Cardiac muscle cell (in vitro differentiated cells and primary cell): ENCODE measurements around the gene ICAM1. TPM values are rescaled to one million over a fixed set of nuclear protein-coding genes. Genes with fewer than 3 reads are reported as not detected.

Source experiments
- DNase-seq, 2 donors: peaks; one replicate each; pipeline versions ENCODE4 v3.0.0 to v3.0.0-alpha.2; 2010 to 2017; ENCODE audit warnings: low read depth in 1 of 2, low spot score in 1 of 2
- H3K27ac ChIP-seq: fragments of 200-600 bp; sonication (generic); 2 replicates; pipeline ENCODE4 v1.5.1; 2016
- H3K27me3 ChIP-seq: fragments of 200-600 bp; sonication (generic); 2 replicates; pipeline ENCODE4 v1.6.0; 2016; ENCODE audit warnings: control low read depth
- H3K36me3 ChIP-seq: fragments of 200-600 bp; sonication (generic); 2 replicates; pipeline ENCODE4 v1.5.1; 2016; ENCODE audit warnings: control low read depth
- H3K4me1 ChIP-seq: fragments of 200-600 bp; sonication (generic); 2 replicates; pipeline ENCODE4 v1.8.1; 2017; ENCODE audit warnings: low read depth, mild to moderate bottlenecking, mixed run types
- H3K4me3 ChIP-seq: fragments of 200-600 bp; sonication (generic); 2 replicates; pipeline ENCODE4 v1.5.1; 2016; ENCODE audit warnings: mild to moderate bottlenecking
- H3K9me3 ChIP-seq: fragments of 200-600 bp; sonication (generic); 2 replicates; pipeline ENCODE4 v1.5.1; 2017; ENCODE audit warnings: low read depth, mild to moderate bottlenecking, control low read depth
- CTCF ChIP-seq: IDR thresholded peaks from 2 replicates; pipeline ENCODE4 v1.5.1; 2012; ENCODE audit warnings: low read depth, mild to moderate bottlenecking, low read length
- polyA plus RNA-seq: library from polyadenylated mRNA; unstranded; fragments of >200 nt; fragmentation: Nextera tagmentation; extraction: Ambion mirVana; gene quantifications from 2 replicates; pipeline ENCODE4 v1.2.1, GENCODE V29; 2016
- total RNA-seq: library from RNA; depleted of rRNA; stranded (reverse); fragments of >200 nt; gene quantifications from 2 replicates; pipeline ENCODE4 v1.2.3, GENCODE V29; 2016

Gene ICAM1
- total and polyA plus RNA-seq, 2 experiments from 2014 or later: 0.57 to 0.77 TPM

GRCh38 chr19:10335352-10335985 is 64.5 kb downstream of the ICAM1 start:
- no peaks in the 10 kb centered on the region for H3K27me3 ChIP-seq
- peaks cover 4% of the 10 kb centered on the region for H3K4me1 ChIP-seq
- no peak for TF ChIP-seq CTCF
- no peak overlapping the region for H3K27ac ChIP-seq
- no peak overlapping the region for H3K4me3 ChIP-seq
- no peaks in the 10 kb centered on the region for H3K36me3 ChIP-seq
- no peaks in the 10 kb centered on the region for H3K9me3 ChIP-seq
- DNase-seq: peak in 1 of 2 donors; percentile 37

Other genes starting within 250 kb of the ICAM1 start
- 3.4 and 7.8 TPM in 2 replicates for gene SHFL, start 184.8 kb upstream of the ICAM1 start, total RNA-seq
- 2.2 and 4.8 TPM in 2 replicates for gene SHFL, start 184.8 kb upstream of the ICAM1 start, polyA plus RNA-seq
- 0.51 and 0.88 TPM in 2 replicates for gene ANGPTL6, start 168.4 kb upstream of the ICAM1 start, total RNA-seq
- 0.62 and 0.75 TPM in 2 replicates for gene ANGPTL6, start 168.4 kb upstream of the ICAM1 start, polyA plus RNA-seq
- 51.0 and 67.3 TPM in 2 replicates for gene PPAN, start 164.8 kb upstream of the ICAM1 start, total RNA-seq
- gene PPAN, start 164.8 kb upstream of the ICAM1 start, polyA plus RNA-seq: 42.9 and 47.1 TPM in 2 replicates
- gene P2RY11, start 159.4 kb upstream of the ICAM1 start, total RNA-seq: 13.7 and 19.4 TPM in 2 replicates
- gene P2RY11, start 159.4 kb upstream of the ICAM1 start, polyA plus RNA-seq: 13.1 and 14.1 TPM in 2 replicates
- gene EIF3G, start 151.2 kb upstream of the ICAM1 start, total RNA-seq: 353 and 384 TPM in 2 replicates
- gene EIF3G, start 151.2 kb upstream of the ICAM1 start, polyA plus RNA-seq: 206 and 223 TPM in 2 replicates
- 78.2 and 100 TPM in 2 replicates for gene DNMT1, start 76.2 kb upstream of the ICAM1 start, total RNA-seq
- gene DNMT1, start 76.2 kb upstream of the ICAM1 start, polyA plus RNA-seq: 106 TPM in 2 replicates
- 5.7 and 7.7 TPM in 2 replicates for gene S1PR2, start 39.8 kb upstream of the ICAM1 start, total RNA-seq
- 1.8 and 2.1 TPM in 2 replicates for gene S1PR2, start 39.8 kb upstream of the ICAM1 start, polyA plus RNA-seq
- gene MRPL4, start 18.9 kb upstream of the ICAM1 start, total RNA-seq: 119 and 129 TPM in 2 replicates
- gene MRPL4, start 18.9 kb upstream of the ICAM1 start, polyA plus RNA-seq: 78.5 and 81.2 TPM in 2 replicates
- gene ICAM4, start 15.8 kb downstream of the ICAM1 start, total RNA-seq: 21.8 and 23.4 TPM in 2 replicates
- gene ICAM4, start 15.8 kb downstream of the ICAM1 start, polyA plus RNA-seq: 19.0 and 24.0 TPM in 2 replicates
- gene ICAM5, start 18.8 kb downstream of the ICAM1 start, total RNA-seq: 22.9 and 53.0 TPM in 2 replicates
- gene ICAM5, start 18.8 kb downstream of the ICAM1 start, polyA plus RNA-seq: 21.0 and 31.9 TPM in 2 replicates
- gene ZGLP1, start 38.7 kb downstream of the ICAM1 start, total RNA-seq: 4.1 and 9.3 TPM in 2 replicates
- gene ZGLP1, start 38.7 kb downstream of the ICAM1 start, polyA plus RNA-seq: 6.2 and 12.2 TPM in 2 replicates
- gene FDX2, start 44.9 kb downstream of the ICAM1 start, total RNA-seq: 28.9 and 42.9 TPM in 2 replicates
- 40.9 and 70.9 TPM in 2 replicates for gene FDX2, start 44.9 kb downstream of the ICAM1 start, polyA plus RNA-seq
- gene RAVER1, start 62.4 kb downstream of the ICAM1 start, total RNA-seq: 46.9 and 56.2 TPM in 2 replicates
- 68.2 and 71.2 TPM in 2 replicates for gene RAVER1, start 62.4 kb downstream of the ICAM1 start, polyA plus RNA-seq
- gene ICAM3, start 68.5 kb downstream of the ICAM1 start, total RNA-seq: 2.9 and 9.0 TPM in 2 replicates
- gene ICAM3, start 68.5 kb downstream of the ICAM1 start, polyA plus RNA-seq: 8.6 and 12.7 TPM in 2 replicates
- 126 and 135 TPM in 2 replicates for gene TYK2, start 109.5 kb downstream of the ICAM1 start, total RNA-seq
- gene TYK2, start 109.5 kb downstream of the ICAM1 start, polyA plus RNA-seq: 142 and 148 TPM in 2 replicates
- gene CDC37, start 132.4 kb downstream of the ICAM1 start, total RNA-seq: 240 and 298 TPM in 2 replicates
- gene CDC37, start 132.4 kb downstream of the ICAM1 start, polyA plus RNA-seq: 229 and 233 TPM in 2 replicates
- gene PDE4A, start 149.4 kb downstream of the ICAM1 start, total RNA-seq: 1.0 and 2.5 TPM in 2 replicates
- gene PDE4A, start 149.4 kb downstream of the ICAM1 start, polyA plus RNA-seq: 2.4 and 3.4 TPM in 2 replicates
- gene KEAP1, start 232.2 kb downstream of the ICAM1 start, total RNA-seq: 70.5 and 73.6 TPM in 2 replicates
- 85.5 and 92.5 TPM in 2 replicates for gene KEAP1, start 232.2 kb downstream of the ICAM1 start, polyA plus RNA-seq
- 0.60 and 0.63 TPM in 2 replicates for gene S1PR5, start 246.3 kb downstream of the ICAM1 start, total RNA-seq
- 0.75 TPM in 1 of 2 replicates, not detected in the other for gene S1PR5, start 246.3 kb downstream of the ICAM1 start, polyA plus RNA-seq